Osteocyte (in vitro differentiated cells): ENCODE results near the gene NPR2. TPM values are rescaled to one million over a fixed set of nuclear protein-coding genes. Genes with fewer than 3 reads are reported as not detected.

Source experiments
- DNase-seq: peaks from one replicate; pipeline ENCODE4 v3.0.0; 2021; ENCODE audit warnings: mixed read lengths; ENCODE audit not compliant: unreplicated experiment; ENCODE audit errors: extremely low spot score
- H3K27ac Mint-ChIP-seq: one replicate; pipeline ENCODE4 v1.8.0; 2021; ENCODE audit warnings: mild to moderate bottlenecking, mixed read lengths; ENCODE audit not compliant: unreplicated experiment
- H3K27me3 Mint-ChIP-seq: one replicate; pipeline ENCODE4 v1.8.0; 2021; ENCODE audit warnings: mixed read lengths; ENCODE audit not compliant: unreplicated experiment
- H3K36me3 Mint-ChIP-seq: one replicate; pipeline ENCODE4 v1.8.0; 2021; ENCODE audit warnings: mixed read lengths; ENCODE audit not compliant: unreplicated experiment
- H3K4me1 Mint-ChIP-seq: one replicate; pipeline ENCODE4 v1.8.0; 2021; ENCODE audit warnings: mixed read lengths; ENCODE audit not compliant: unreplicated experiment
- H3K4me3 Mint-ChIP-seq: one replicate; pipeline ENCODE4 v1.8.0; 2021; ENCODE audit warnings: mild to moderate bottlenecking, moderate library complexity, mixed read lengths; ENCODE audit not compliant: unreplicated experiment
- H3K9me3 Mint-ChIP-seq: one replicate; pipeline ENCODE4 v1.8.0; 2021; ENCODE audit warnings: mixed read lengths; ENCODE audit not compliant: unreplicated experiment
- total RNA-seq: library from RNA; stranded (reverse); gene quantifications from 2 replicates; pipeline ENCODE4 v1.2.1, GENCODE V29; 2021
- TF ChIP-seq, protein P1 (sequence below): fragments of 200-600 bp; sonication (generic); IDR thresholded peaks from 2 replicates; pipeline ENCODE4 v1.5.0; 2021; ENCODE audit warnings: antibody characterized with exemption, mild to moderate bottlenecking, moderate library complexity

The NPR2 gene
- total RNA-seq, 1 donor from 2014 or later, result 28.1 TPM

DNA sequence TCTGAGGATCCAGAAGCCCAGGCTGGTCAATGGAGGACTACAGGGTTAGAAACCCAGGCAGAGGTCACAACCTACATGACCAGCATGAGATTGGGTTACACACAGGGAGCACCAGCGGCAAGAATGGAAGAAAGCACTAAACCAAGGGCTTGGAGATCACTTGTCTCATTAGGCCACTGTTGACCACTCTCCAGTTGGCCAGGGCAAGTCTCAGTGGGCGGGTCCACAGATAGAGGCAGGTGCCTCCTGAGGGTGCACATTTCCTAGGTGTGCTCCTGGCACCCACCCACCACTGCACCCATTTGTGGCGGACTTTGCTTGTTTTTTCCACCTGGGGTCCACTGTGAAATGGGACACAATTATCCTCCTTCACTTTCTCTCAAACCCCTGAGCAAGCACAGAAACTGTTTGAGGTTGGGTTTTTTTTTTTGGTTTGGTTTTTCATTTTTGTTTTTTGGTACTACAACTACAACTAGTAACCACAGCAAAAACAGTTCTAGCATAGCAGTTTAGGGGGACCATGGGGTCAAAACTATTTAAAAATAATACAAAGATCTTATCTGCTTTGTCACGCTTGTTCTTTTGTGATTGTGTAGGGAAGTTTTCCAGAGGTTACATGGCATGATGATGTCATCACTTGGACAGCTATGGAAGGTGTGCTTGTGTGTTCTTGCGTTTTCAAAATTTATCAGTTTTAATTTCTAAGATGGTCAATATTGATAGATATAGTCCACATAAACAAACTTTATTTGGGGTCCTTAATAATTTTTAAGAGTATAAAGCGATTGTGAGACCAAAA, 6.1 kb downstream of the NPR2 start:
- Mint-ChIP-seq H3K4me1 (peaks cover 34% of the 10 kb centered on the region), H3K27me3 (no peaks in the 10 kb centered on the region), H3K36me3 (peaks cover 12% of the 10 kb centered on the region), H3K9me3 (no peaks in the 10 kb centered on the region), H3K4me3 (no peak overlapping the region), H3K27ac (no peak overlapping the region)
- no peak for DNase-seq
- TF ChIP-seq, protein P1, sequence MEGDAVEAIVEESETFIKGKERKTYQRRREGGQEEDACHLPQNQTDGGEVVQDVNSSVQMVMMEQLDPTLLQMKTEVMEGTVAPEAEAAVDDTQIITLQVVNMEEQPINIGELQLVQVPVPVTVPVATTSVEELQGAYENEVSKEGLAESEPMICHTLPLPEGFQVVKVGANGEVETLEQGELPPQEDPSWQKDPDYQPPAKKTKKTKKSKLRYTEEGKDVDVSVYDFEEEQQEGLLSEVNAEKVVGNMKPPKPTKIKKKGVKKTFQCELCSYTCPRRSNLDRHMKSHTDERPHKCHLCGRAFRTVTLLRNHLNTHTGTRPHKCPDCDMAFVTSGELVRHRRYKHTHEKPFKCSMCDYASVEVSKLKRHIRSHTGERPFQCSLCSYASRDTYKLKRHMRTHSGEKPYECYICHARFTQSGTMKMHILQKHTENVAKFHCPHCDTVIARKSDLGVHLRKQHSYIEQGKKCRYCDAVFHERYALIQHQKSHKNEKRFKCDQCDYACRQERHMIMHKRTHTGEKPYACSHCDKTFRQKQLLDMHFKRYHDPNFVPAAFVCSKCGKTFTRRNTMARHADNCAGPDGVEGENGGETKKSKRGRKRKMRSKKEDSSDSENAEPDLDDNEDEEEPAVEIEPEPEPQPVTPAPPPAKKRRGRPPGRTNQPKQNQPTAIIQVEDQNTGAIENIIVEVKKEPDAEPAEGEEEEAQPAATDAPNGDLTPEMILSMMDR, result no peak

DNA sequence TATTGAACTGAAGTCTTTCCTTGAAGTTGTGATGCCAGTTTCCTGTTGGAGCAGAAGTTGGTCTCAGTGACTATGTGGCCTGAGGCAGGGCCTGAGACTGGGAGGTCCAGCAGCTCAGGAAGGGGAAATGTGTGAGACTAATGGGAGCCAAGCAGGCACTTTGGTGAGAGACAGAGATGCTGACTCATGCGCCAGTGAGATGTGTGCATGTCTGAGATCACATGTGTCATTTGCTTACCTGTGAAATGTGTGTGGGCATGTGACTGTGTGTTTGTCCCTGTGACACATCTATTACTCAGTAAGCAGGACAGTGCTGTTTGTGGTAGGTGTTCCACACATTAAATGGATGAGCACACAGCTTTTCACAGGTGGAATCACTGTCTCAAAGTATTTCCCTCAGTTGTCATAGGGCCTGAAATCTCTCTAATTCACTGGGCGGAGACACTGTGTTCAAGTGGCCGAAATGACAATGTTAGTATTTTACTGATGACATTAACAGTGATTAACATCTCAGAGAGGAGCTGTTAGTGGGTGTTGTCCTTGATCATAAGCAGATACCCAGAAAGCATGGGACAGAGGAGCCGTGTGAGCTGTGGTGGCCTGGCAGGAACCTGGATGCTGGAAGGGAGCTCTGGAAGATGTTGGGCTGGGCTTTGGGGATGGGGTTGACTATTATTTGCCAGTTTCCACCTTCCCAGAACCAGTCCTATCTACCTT, 7.4 kb downstream of the NPR2 start:
- H3K4me3 Mint-ChIP-seq, result no peak overlapping the region
- H3K9me3 Mint-ChIP-seq, result no peaks in the 10 kb centered on the region
- H3K27me3 Mint-ChIP-seq, result no peaks in the 10 kb centered on the region
- TF ChIP-seq, protein P1, result no peak
- peak overlapping the region; percentile 23 for H3K27ac Mint-ChIP-seq
- DNase-seq, result no peak
- peaks cover 21% of the 10 kb centered on the region for H3K4me1 Mint-ChIP-seq
- peaks cover 17% of the 10 kb centered on the region for H3K36me3 Mint-ChIP-seq

DNA sequence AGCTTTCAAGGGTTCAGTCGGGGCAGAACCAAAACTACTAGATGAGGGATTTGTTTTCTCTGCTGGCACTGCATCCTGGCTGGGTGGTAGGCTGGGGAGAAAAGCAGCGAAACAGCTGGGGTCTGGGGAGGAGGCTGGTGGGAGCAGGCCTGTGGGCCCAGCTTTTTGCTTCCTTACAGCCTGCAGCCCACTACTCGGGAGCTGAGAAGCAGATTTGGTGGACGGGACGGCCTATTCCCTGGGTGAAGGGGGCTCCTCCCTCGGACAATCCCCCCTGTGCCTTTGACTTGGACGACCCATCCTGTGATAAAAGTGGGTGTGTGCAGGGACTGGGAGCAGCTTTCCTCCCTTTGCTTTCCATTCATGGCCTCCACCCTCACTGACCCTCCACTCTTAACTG, 9.1 kb downstream of the NPR2 start:
- H3K4me3 Mint-ChIP-seq, result no peak overlapping the region
- no peaks in the 10 kb centered on the region for H3K9me3 Mint-ChIP-seq
- DNase-seq, result no peak
- no peaks in the 10 kb centered on the region for H3K27me3 Mint-ChIP-seq
- H3K36me3 Mint-ChIP-seq, result peaks cover 20% of the 10 kb centered on the region
- H3K27ac Mint-ChIP-seq, result no peak overlapping the region
- peaks cover 6% of the 10 kb centered on the region for H3K4me1 Mint-ChIP-seq
- TF ChIP-seq, protein P1, result no peak

DNA sequence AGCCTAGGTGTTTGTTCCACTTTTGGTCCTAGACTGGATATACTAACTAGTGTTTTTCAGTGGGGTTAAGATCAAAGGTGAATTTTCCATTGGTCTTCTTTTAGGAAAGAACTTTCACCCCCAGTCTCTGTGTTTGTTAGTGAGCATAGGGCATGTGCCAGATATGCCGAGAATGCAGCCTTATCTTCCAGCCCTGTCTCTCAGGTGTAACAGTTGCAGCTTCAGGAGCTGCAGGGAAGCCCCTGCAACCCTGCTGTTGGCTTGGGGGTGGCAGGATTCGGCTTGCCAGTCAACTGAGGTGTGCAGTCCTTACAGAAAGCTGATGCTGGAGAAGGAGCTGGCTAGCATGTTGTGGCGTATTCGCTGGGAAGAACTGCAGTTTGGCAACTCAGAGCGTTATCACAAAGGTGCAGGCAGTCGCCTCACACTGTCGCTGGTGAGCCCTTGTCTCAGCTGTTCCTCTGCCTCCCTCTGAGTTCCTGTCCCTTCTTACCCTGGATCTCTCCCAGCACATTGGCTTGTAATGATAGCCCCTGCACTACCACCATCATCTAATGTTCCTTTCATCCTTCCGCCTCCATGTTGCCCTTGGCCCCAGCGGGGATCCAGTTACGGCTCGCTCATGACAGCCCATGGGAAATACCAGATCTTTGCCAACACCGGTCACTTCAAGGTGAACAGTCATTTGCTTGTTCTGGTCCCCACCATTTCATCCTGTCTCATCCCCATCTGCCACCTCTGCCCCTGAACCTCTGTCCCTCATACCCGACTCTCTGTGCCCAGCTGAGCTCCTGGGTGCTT, 10.1 kb downstream of the NPR2 start:
- no peak for DNase-seq
- Mint-ChIP-seq H3K4me3 (no peak overlapping the region), H3K27me3 (no peaks in the 10 kb centered on the region), H3K4me1 (peaks cover 6% of the 10 kb centered on the region), H3K9me3 (no peaks in the 10 kb centered on the region), H3K27ac (no peak overlapping the region), H3K36me3 (peaks cover 21% of the 10 kb centered on the region)
- TF ChIP-seq, protein P1, result no peak
